GM21367 (cell line): ENCODE measurements around the gene FAM24B.
"Not testable (repeated sequence)": the region's sequence is repeated elsewhere in the genome, so short reads cannot be mapped to it uniquely, and the experiment has no call there.

Experiments
- ATAC-seq: cut with Tn5 transposase; IDR thresholded peaks from one replicate; pipeline ENCODE4 v1.9.1; 2021; ENCODE audit not compliant: unreplicated experiment

The FAM24B gene

GRCh38 chr10:122859527-122859926 is 19.9 kb downstream of the FAM24B start:
- ATAC-seq: no peak

GRCh38 chr10:122858042-122858441 is 21.3 kb downstream of the FAM24B start:
- not testable (repeated sequence) for ATAC-seq

GRCh38 chr10:122856902-122857301 is 22.5 kb downstream of the FAM24B start:
- no peak for ATAC-seq

- ATAC-seq: no peak
Measured at GRCh38 chr10:122855745-122856144, 23.6 kb downstream of the FAM24B start.

GRCh38 chr10:122854648-122855047 is 24.7 kb downstream of the FAM24B start:
- no peak for ATAC-seq

- no peak for ATAC-seq
Measured at GRCh38 chr10:122853665-122854313, 25.6 kb downstream of the FAM24B start.

- no peak for ATAC-seq
Measured at GRCh38 chr10:122852261-122852660, 27.1 kb downstream of the FAM24B start.

GRCh38 chr10:122850705-122851640 is 28.4 kb downstream of the FAM24B start:
- no peak for ATAC-seq

- no peak for ATAC-seq
Measured at GRCh38 chr10:122849900-122850605, 29.3 kb downstream of the FAM24B start.

GRCh38 chr10:122849090-122849489 is 30.3 kb downstream of the FAM24B start:
- ATAC-seq: no peak

- ATAC-seq: no peak
Measured at GRCh38 chr10:122847782-122848604, 31.4 kb downstream of the FAM24B start.

GRCh38 chr10:122845783-122846332 is 33.5 kb downstream of the FAM24B start, which contains the start of gene CUZD1:
Gene CUZD1 (minus strand): TSS chr10:122845857. CDS start chr10:122845843, 14 bp downstream.
- ATAC-seq: no peak

- ATAC-seq: no peak
Measured at GRCh38 chr10:122844146-122844545, 35.2 kb downstream of the FAM24B start.

- ATAC-seq: no peak
Measured at GRCh38 chr10:122841569-122841968, 37.8 kb downstream of the FAM24B start.

GRCh38 chr10:122839505-122839904 is 39.9 kb downstream of the FAM24B start:
- no peak for ATAC-seq

GRCh38 chr10:122838880-122839279 is 40.5 kb downstream of the FAM24B start:
- no peak for ATAC-seq

GRCh38 chr10:122835908-122836307 is 43.5 kb downstream of the FAM24B start:
- no peak for ATAC-seq

GRCh38 chr10:122830965-122831353 is 48.4 kb downstream of the FAM24B start:
- ATAC-seq: no peak

GRCh38 chr10:122830273-122830964 is 49.0 kb downstream of the FAM24B start:
- ATAC-seq: no peak

- ATAC-seq: no peak
Measured at GRCh38 chr10:122829454-122829853, 49.9 kb downstream of the FAM24B start.
